Natural killer cell treated with Interleukin-12 subunit alpha and Interleukin-12 subunit beta and Interleukin-15 and Interleukin-18, amount 100 ng/mL, for 72 hours (primary cell): ENCODE measurements around the gene EFNA4. TPM values are rescaled to one million over a fixed set of nuclear protein-coding genes. Genes with fewer than 3 reads are reported as not detected.

Experiments
- ATAC-seq, 2 donors: fragments of 150-1000 bp; cut with Tn5 transposase in 1 of 2; sonication (Bioruptor Pico), chemical (Tn5 transposase) in 1 of 2; 2 replicates each; pipeline ENCODE4 v1.10.0; 2021
- DNase-seq: peaks from one replicate; pipeline ENCODE4 v3.0.0; 2022; ENCODE audit warnings: low spot score
- H3K27ac Mint-ChIP-seq, 2 donors: 1 replicate in 1 of 2; 2 replicates in 1 of 2; pipeline ENCODE4 v1.8.0; 2022; ENCODE audit warnings: mixed read lengths in 2 of 2, mild to moderate bottlenecking in 1 of 2, moderate library complexity in 1 of 2
- H3K27me3 Mint-ChIP-seq, 2 donors: 1 replicate in 1 of 2; 2 replicates in 1 of 2; pipeline ENCODE4 v1.8.0; 2022; ENCODE audit warnings: mixed read lengths in 2 of 2
- H3K36me3 Mint-ChIP-seq: one replicate; pipeline ENCODE4 v1.8.0; 2022; ENCODE audit warnings: mixed read lengths
- H3K4me1 Mint-ChIP-seq, 2 donors: 1 replicate in 1 of 2; 2 replicates in 1 of 2; pipeline ENCODE4 v1.8.0; 2022; ENCODE audit warnings: low read depth in 2 of 2, mixed read lengths in 2 of 2, mild to moderate bottlenecking in 1 of 2
- H3K4me3 Mint-ChIP-seq: one replicate; pipeline ENCODE4 v1.8.0; 2022; ENCODE audit warnings: mixed read lengths
- H3K9me3 Mint-ChIP-seq: 2 replicates; pipeline ENCODE4 v1.8.0; 2022; ENCODE audit warnings: mixed read lengths
- total RNA-seq, 2 donors: library from RNA; stranded (reverse); gene quantifications; one replicate each; pipeline ENCODE4 v1.2.3, GENCODE V29; 2022

The EFNA4 gene
- total RNA-seq, 2 donors from 2014 or later, result 1.7 to 4.7 TPM

- H3K9me3 Mint-ChIP-seq, result no peaks in the 10 kb centered on the region
- H3K36me3 Mint-ChIP-seq, result no peaks in the 10 kb centered on the region
- no peak overlapping the region for H3K4me3 Mint-ChIP-seq
- H3K27ac Mint-ChIP-seq, result no peak overlapping the region
- peaks cover 0 to 6% of the 10 kb centered on the region in 2 donors for H3K27me3 Mint-ChIP-seq
- ATAC-seq (no peak), DNase-seq (no peak)
- H3K4me1 Mint-ChIP-seq, result no peaks in the 10 kb centered on the region
These were observed 24.3 kb upstream of the EFNA4 start for GRCh38 chr1:155039308-155039669.

GRCh38 chr1:155040358-155041093 is 23.0 kb upstream of the EFNA4 start:
- Mint-ChIP-seq H3K27ac (no peak overlapping the region), H3K9me3 (no peaks in the 10 kb centered on the region), H3K4me3 (no peak overlapping the region), H3K4me1 (no peaks in the 10 kb centered on the region), H3K27me3 (peaks cover 0 to 6% of the 10 kb centered on the region in 2 donors), H3K36me3 (no peaks in the 10 kb centered on the region)
- DNase-seq (no peak), ATAC-seq (no peak)

- Mint-ChIP-seq H3K4me1 (no peaks in the 10 kb centered on the region), H3K27ac (no peak overlapping the region), H3K9me3 (no peaks in the 10 kb centered on the region), H3K27me3 (peaks cover 0 to 6% of the 10 kb centered on the region in 2 donors), H3K4me3 (no peak overlapping the region), H3K36me3 (no peaks in the 10 kb centered on the region)
- ATAC-seq (no peak), DNase-seq (no peak)
These were observed 20.8 kb upstream of the EFNA4 start for GRCh38 chr1:155042789-155043188.

GRCh38 chr1:155043301-155043702 is 20.2 kb upstream of the EFNA4 start:
- H3K27ac Mint-ChIP-seq, result no peak overlapping the region

GRCh38 chr1:155043793-155044192 is 19.7 kb upstream of the EFNA4 start:
- ATAC-seq (no peak), DNase-seq (no peak)
- Mint-ChIP-seq H3K36me3 (no peaks in the 10 kb centered on the region), H3K27me3 (no peaks in the 10 kb centered on the region), H3K4me3 (no peak overlapping the region), H3K4me1 (no peaks in the 10 kb centered on the region), H3K27ac (peak overlapping the region in 1 of 2 donors; percentile 66), H3K9me3 (no peaks in the 10 kb centered on the region)

More at GRCh38 chr1:155043301-155043702, 20.2 kb upstream of the EFNA4 start:
- Mint-ChIP-seq H3K4me3 (no peak overlapping the region), H3K9me3 (no peaks in the 10 kb centered on the region), H3K27me3 (peaks cover 0 to 3% of the 10 kb centered on the region in 2 donors), H3K4me1 (no peaks in the 10 kb centered on the region), H3K36me3 (no peaks in the 10 kb centered on the region)
- ATAC-seq, result no peak
- DNase-seq, result no peak

GRCh38 chr1:155044365-155044764 is 19.2 kb upstream of the EFNA4 start:
- Mint-ChIP-seq H3K27ac (peak overlapping the region in 1 of 2 donors; percentile 66), H3K27me3 (no peaks in the 10 kb centered on the region), H3K4me3 (no peak overlapping the region), H3K4me1 (no peaks in the 10 kb centered on the region), H3K9me3 (no peaks in the 10 kb centered on the region), H3K36me3 (no peaks in the 10 kb centered on the region)
- no peak for DNase-seq
- ATAC-seq, result no peak

GRCh38 chr1:155044812-155045657 is 18.5 kb upstream of the EFNA4 start:
- ATAC-seq (peak; percentile 77 to 80), DNase-seq (no peak)
- Mint-ChIP-seq H3K36me3 (no peaks in the 10 kb centered on the region), H3K9me3 (no peaks in the 10 kb centered on the region), H3K27me3 (no peaks in the 10 kb centered on the region), H3K4me3 (no peak overlapping the region), H3K27ac (peak overlapping the region in 1 of 2 donors; percentile 66), H3K4me1 (peaks cover 5 to 6% of the 10 kb centered on the region in 2 donors)

- Mint-ChIP-seq H3K27ac (no peak overlapping the region), H3K27me3 (no peaks in the 10 kb centered on the region), H3K9me3 (no peaks in the 10 kb centered on the region), H3K4me3 (no peak overlapping the region), H3K4me1 (peaks cover 23 to 28% of the 10 kb centered on the region in 2 donors), H3K36me3 (no peaks in the 10 kb centered on the region)
- ATAC-seq (no peak), DNase-seq (no peak)
These were observed 14.8 kb upstream of the EFNA4 start for GRCh38 chr1:155048449-155049334.

- ATAC-seq (no peak), DNase-seq (no peak)
- no peaks in the 10 kb centered on the region for H3K36me3 Mint-ChIP-seq
- H3K4me1 Mint-ChIP-seq, result peaks cover 23 to 28% of the 10 kb centered on the region in 2 donors
- no peaks in the 10 kb centered on the region for H3K27me3 Mint-ChIP-seq
- peak overlapping the region in 1 of 2 donors; percentile 50 for H3K27ac Mint-ChIP-seq
- H3K9me3 Mint-ChIP-seq, result no peaks in the 10 kb centered on the region
- H3K4me3 Mint-ChIP-seq, result peak overlapping the region; percentile 83
These were observed 13.6 kb upstream of the EFNA4 start for GRCh38 chr1:155049651-155050559.

- Mint-ChIP-seq H3K27me3 (no peaks in the 10 kb centered on the region), H3K4me1 (peaks cover 23 to 28% of the 10 kb centered on the region in 2 donors), H3K27ac (peak within 1 kb of the TSS; percentile 50 to 77), H3K9me3 (no peaks in the 10 kb centered on the region), H3K4me3 (peak within 1 kb of the TSS; percentile 88), H3K36me3 (no peaks in the 10 kb centered on the region)
- DNase-seq (peak; percentile 86), ATAC-seq (peak; percentile 91 to 94)
These were observed 12.8 kb upstream of the EFNA4 start, which contains the start of gene ADAM15 for GRCh38 chr1:155050560-155051341. Gene ADAM15, plus strand, starts transcription at chr1:155051316. Its CDS starts 71 bp downstream, at chr1:155051387.

- no peak for ATAC-seq
- DNase-seq, result no peak
- Mint-ChIP-seq H3K27ac (no peak overlapping the region), H3K4me3 (peak overlapping the region; percentile 88), H3K4me1 (peaks cover 23 to 28% of the 10 kb centered on the region in 2 donors), H3K27me3 (no peaks in the 10 kb centered on the region), H3K9me3 (no peaks in the 10 kb centered on the region), H3K36me3 (no peaks in the 10 kb centered on the region)
These were observed 12.2 kb upstream of the EFNA4 start for GRCh38 chr1:155051342-155051776.
